Activated CD8-positive, alpha-beta memory T cell treated with anti-CD3 and anti-CD28 coated beads for 1 hour (primary cell): Measurements from ENCODE around the gene CTAG1A.
"Not testable (repeated sequence)": the region's sequence is repeated elsewhere in the genome, so short reads cannot be mapped to it uniquely, and the experiment has no call there.

Experiments used
- DNase-seq, 2 donors: peaks; one replicate each; pipeline ENCODE4 v3.0.0-alpha.2; 2020; ENCODE audit warnings: low read depth in 1 of 2; ENCODE audit errors: extremely low read depth in 1 of 2

CTAG1A gene

GRCh38 chrX:154570361-154570760 lies 14.6 kb upstream of the CTAG1A start:
- not testable (repeated sequence) for DNase-seq

GRCh38 chrX:154573061-154573460 lies 11.9 kb upstream of the CTAG1A start:
- not testable (repeated sequence) for DNase-seq

GRCh38 chrX:154575076-154575475 lies 9.9 kb upstream of the CTAG1A start:
- not testable (repeated sequence) for DNase-seq

- DNase-seq, result not testable (repeated sequence)
Measured at GRCh38 chrX:154582994-154583393, 1.9 kb upstream of the CTAG1A start.

- DNase-seq, result not testable (repeated sequence)
Measured at GRCh38 chrX:154590415-154590814, 5.5 kb downstream of the CTAG1A start.

GRCh38 chrX:154592505-154592904 lies 7.6 kb downstream of the CTAG1A start:
- no peak for DNase-seq

- no peak for DNase-seq
Measured at GRCh38 chrX:154593201-154593600, 8.3 kb downstream of the CTAG1A start.

- no peak for DNase-seq
Measured at GRCh38 chrX:154594491-154594890, 9.6 kb downstream of the CTAG1A start.

GRCh38 chrX:154595559-154596249 lies 10.8 kb downstream of the CTAG1A start:
- DNase-seq, result no peak

GRCh38 chrX:154596290-154596929 lies 11.5 kb downstream of the CTAG1A start:
- DNase-seq, result no peak

GRCh38 chrX:154597221-154597620 lies 12.3 kb downstream of the CTAG1A start:
- DNase-seq, result no peak

GRCh38 chrX:154598656-154599055 lies 13.7 kb downstream of the CTAG1A start:
- no peak for DNase-seq

- no peak for DNase-seq
Measured at GRCh38 chrX:154599531-154599930, 14.6 kb downstream of the CTAG1A start.

- DNase-seq, result no peak
Measured at GRCh38 chrX:154600759-154601374, 15.9 kb downstream of the CTAG1A start.

- DNase-seq, result no peak
Measured at GRCh38 chrX:154602226-154602625, 17.3 kb downstream of the CTAG1A start.

GRCh38 chrX:154602766-154603437 lies 18.0 kb downstream of the CTAG1A start:
- DNase-seq, result no peak

- no peak for DNase-seq
Measured at GRCh38 chrX:154603438-154604430, 18.8 kb downstream of the CTAG1A start.

- no peak for DNase-seq
Measured at GRCh38 chrX:154605566-154605965, 20.6 kb downstream of the CTAG1A start.

GRCh38 chrX:154607370-154607769 lies 22.4 kb downstream of the CTAG1A start:
- DNase-seq, result no peak

- DNase-seq, result not testable (repeated sequence)
Measured at GRCh38 chrX:154607976-154608375, 23.0 kb downstream of the CTAG1A start.
